IMR-90 (cell line): ENCODE results near the gene SMIM29. TPM values are rescaled to one million over a fixed set of nuclear protein-coding genes. Genes with fewer than 3 reads are reported as not detected.

ENCODE experiments used
- ATAC-seq: fragments of 200-7000 bp; cut with Tn5 transposase; 2 replicates; pipeline ENCODE4 v1.9.1; 2020; ENCODE audit warnings: low read depth, mild to moderate bottlenecking, moderate library complexity
- BruUV-seq: library from RNA; stranded (reverse); fragments of 400-500 nt; replicated peaks from 2 replicates; lab custom pipeline; 2021; lab: Mats Ljungman, UMichigan
- CTCF ChIA-PET: fragments of 300-600 bp; formaldehyde crosslinking; extraction: SDS; loops from one replicate; lab custom pipeline; 2021; ENCODE audit warnings: antibody characterized with exemption; lab: Yijun Ruan, JAX
- POLR2A ChIA-PET: fragments of 300-600 bp; sonication (Branson Sonifier 250); formaldehyde crosslinking; loops from one replicate; lab custom pipeline; 2022; ENCODE audit warnings: antibody characterized with exemption; ENCODE audit not compliant: unreplicated experiment; lab: Charles Lee
- DNase-seq: peaks from one replicate; pipeline ENCODE4 v3.0.0; 2013
- H2AFZ ChIP-seq: replicated peaks from 2 replicates; pipeline ENCODE3; 2013; ENCODE audit warnings: low read length, mild to moderate bottlenecking; ENCODE audit not compliant: poor library complexity
- H2AK5ac ChIP-seq: 2 replicates; pipeline ENCODE4 v1.6.1; 2013; ENCODE audit warnings: low read depth, low read length, inconsistent platforms
- H2AK9ac ChIP-seq: replicated peaks from 2 replicates; pipeline ENCODE3; 2013; ENCODE audit warnings: mild to moderate bottlenecking, low read depth, low read length, moderate library complexity; ENCODE audit not compliant: poor library complexity
- H2BK120ac ChIP-seq: 2 replicates; pipeline ENCODE4 v1.6.1; 2013; ENCODE audit warnings: low read depth, low read length, inconsistent platforms
- H2BK15ac ChIP-seq: 3 replicates; pipeline ENCODE4 v1.6.1; 2013; ENCODE audit warnings: low read depth, low read length, inconsistent platforms
- H2BK20ac ChIP-seq: 2 replicates; pipeline ENCODE4 v1.6.1; 2013; ENCODE audit warnings: low read depth, mild to moderate bottlenecking, inconsistent platforms, low read length, moderate library complexity
- H2BK5ac ChIP-seq: 2 replicates; pipeline ENCODE4 v1.6.1; 2013; ENCODE audit warnings: mild to moderate bottlenecking, low read depth, low read length, inconsistent platforms; ENCODE audit not compliant: poor library complexity, severe bottlenecking
- H3K14ac ChIP-seq: replicated peaks from 2 replicates; pipeline ENCODE4 v1.6.1; 2013; ENCODE audit warnings: low read depth, low read length, inconsistent platforms
- H3K18ac ChIP-seq: 2 replicates; pipeline ENCODE4 v1.6.1; 2013; ENCODE audit warnings: low read depth, low read length, control low read depth
- H3K23ac ChIP-seq: 2 replicates; pipeline ENCODE4 v1.6.1; 2013; ENCODE audit warnings: low read depth, low read length, inconsistent platforms
- H3K27ac ChIP-seq: 2 replicates; pipeline ENCODE4 v1.5.1; 2013; ENCODE audit warnings: mild to moderate bottlenecking, control low read depth, low read length; ENCODE audit not compliant: insufficient read depth
- H3K27me3 ChIP-seq: 2 replicates; pipeline ENCODE4 v1.6.1; 2013; ENCODE audit warnings: low read length; ENCODE audit not compliant: control insufficient read depth, insufficient read depth
- H3K36me3 ChIP-seq: 2 replicates; pipeline ENCODE4 v1.6.1; 2013; ENCODE audit warnings: low read length, mixed read lengths; ENCODE audit not compliant: control insufficient read depth, insufficient read depth
- H3K4ac ChIP-seq: 2 replicates; pipeline ENCODE4 v1.6.1; 2013; ENCODE audit warnings: low read depth, low read length, inconsistent platforms
- H3K4me1 ChIP-seq: 2 replicates; pipeline ENCODE4 v1.6.1; 2013; ENCODE audit warnings: low read length, mixed read lengths; ENCODE audit not compliant: control insufficient read depth, insufficient read depth
- H3K4me2 ChIP-seq: 2 replicates; pipeline ENCODE4 v1.6.1; 2013; ENCODE audit warnings: low read depth, mild to moderate bottlenecking, control low read depth, low read length, moderate library complexity
- H3K4me3 ChIP-seq: 2 replicates; pipeline ENCODE4 v1.5.1; 2013; ENCODE audit warnings: low read depth, mild to moderate bottlenecking, control low read depth, low read length, moderate library complexity; ENCODE audit not compliant: insufficient read depth
- H3K56ac ChIP-seq: 2 replicates; pipeline ENCODE4 v1.6.1; 2013; ENCODE audit warnings: low read length, inconsistent platforms; ENCODE audit not compliant: insufficient read depth; ENCODE audit errors: extremely low read depth
- H3K79me1 ChIP-seq, 2 experiments: 2 replicates each; pipeline ENCODE4 v1.6.1; 2013; ENCODE audit warnings: low read length in 2 of 2, inconsistent platforms in 1 of 2, low read depth in 1 of 2
- H3K9ac ChIP-seq: 2 replicates; pipeline ENCODE4 v1.6.1; 2013; ENCODE audit warnings: low read depth, low read length, control low read depth
- H3K9me1 ChIP-seq: 2 replicates; pipeline ENCODE4 v1.6.1; 2013; ENCODE audit warnings: low read length, inconsistent platforms; ENCODE audit not compliant: insufficient read depth
- H3K9me3 ChIP-seq: 2 replicates; pipeline ENCODE4 v1.6.1; 2013; ENCODE audit warnings: low read length; ENCODE audit not compliant: control insufficient read depth, insufficient read depth
- H4K20me1 ChIP-seq: 2 replicates; pipeline ENCODE4 v1.6.1; 2013; ENCODE audit warnings: low read length, inconsistent platforms; ENCODE audit not compliant: insufficient read depth
- H4K5ac ChIP-seq: 2 replicates; pipeline ENCODE4 v1.6.1; 2013; ENCODE audit warnings: mild to moderate bottlenecking, low read depth, low read length, control low read depth
- H4K8ac ChIP-seq, 2 experiments: 2 replicates each; pipeline ENCODE4 v1.6.1; 2013; ENCODE audit warnings: low read depth in 2 of 2, low read length in 2 of 2, control low read depth in 1 of 2, inconsistent platforms in 1 of 2
- H4K91ac ChIP-seq: 2 replicates; pipeline ENCODE4 v1.6.1; 2013; ENCODE audit warnings: low read depth, low read length, inconsistent platforms; ENCODE audit not compliant: insufficient read depth
- BHLHE40 ChIP-seq: fragments of 150-350 bp; IDR thresholded peaks from 2 replicates; pipeline ENCODE4 v1.6.1; 2016; ENCODE audit warnings: mild to moderate bottlenecking, low read depth, low read length
- CEBPB ChIP-seq: IDR thresholded peaks from 2 replicates; pipeline ENCODE4 v1.6.1; 2012; ENCODE audit warnings: low read depth, low read length, improper control_type of control experiment
- CHD1 ChIP-seq: IDR thresholded peaks from 2 replicates; pipeline ENCODE4 v1.6.1; 2012; ENCODE audit warnings: low read depth, low read length, improper control_type of control experiment
- FOS ChIP-seq: fragments of 150-350 bp; IDR thresholded peaks from 2 replicates; pipeline ENCODE4 v1.6.1; 2016; ENCODE audit warnings: low read depth, low read length
- MAFK ChIP-seq: IDR thresholded peaks from 2 replicates; pipeline ENCODE4 v1.6.1; 2012; ENCODE audit warnings: low read depth, low read length, improper control_type of control experiment
- MAZ ChIP-seq: IDR thresholded peaks from 2 replicates; pipeline ENCODE4 v1.6.1; 2012; ENCODE audit warnings: low read depth, mild to moderate bottlenecking, low read length, improper control_type of control experiment, moderate library complexity, borderline replicate concordance
- MXI1 ChIP-seq: IDR thresholded peaks from 2 replicates; pipeline ENCODE4 v1.6.1; 2012; ENCODE audit warnings: low read depth, mild to moderate bottlenecking, low read length, moderate library complexity, borderline replicate concordance
- NFE2L2 ChIP-seq: fragments of 150-350 bp; IDR thresholded peaks from 2 replicates; pipeline ENCODE4 v1.6.1; 2016; ENCODE audit warnings: low read depth, mild to moderate bottlenecking, low read length
- POLR2A ChIP-seq: IDR thresholded peaks from 2 replicates; pipeline ENCODE4 v1.6.1; 2012; ENCODE audit warnings: mild to moderate bottlenecking, low read depth, low read length
- RAD21 ChIP-seq: IDR thresholded peaks from 2 replicates; pipeline ENCODE4 v1.6.1; 2012; ENCODE audit warnings: low read length, improper control_type of control experiment
- RCOR1 ChIP-seq: IDR thresholded peaks from 2 replicates; pipeline ENCODE4 v1.6.1; 2012; ENCODE audit warnings: mild to moderate bottlenecking, low read length, improper control_type of control experiment; ENCODE audit not compliant: insufficient replicate concordance
- RFX5 ChIP-seq: IDR thresholded peaks from 2 replicates; pipeline ENCODE4 v1.8.0; 2012; ENCODE audit warnings: low read depth, mild to moderate bottlenecking, low read length, moderate library complexity
- SMC3 ChIP-seq: fragments of 150-350 bp; IDR thresholded peaks from 2 replicates; pipeline ENCODE4 v1.6.1; 2016; ENCODE audit warnings: low read depth, mild to moderate bottlenecking, antibody characterized with exemption, low read length, moderate library complexity
- USF2 ChIP-seq: fragments of 150-350 bp; IDR thresholded peaks from 2 replicates; pipeline ENCODE4 v1.6.1; 2017; ENCODE audit warnings: mild to moderate bottlenecking, antibody characterized with exemption, low read length, low read depth
- WGBS, 2 experiments: methylation state at CpG; one replicate each; pipeline versions ENCODE4 v1.1.5 to v1.1.7; 2013; ENCODE audit warnings: missing lambda C conversion rate in 2 of 2; ENCODE audit not compliant: insufficient read length in 1 of 2; ENCODE audit errors: extremely low coverage in 2 of 2; 5-methylcytosine and 5-hydroxymethylcytosine counted together
- dilution Hi-C: fragments of 300-500 bp; cut with HindIII; formaldehyde crosslinking; loops from one replicate; pipeline ENCODE4 v1.14.3; 2018; ENCODE audit warnings: low sequenced_read_pairs; ENCODE audit not compliant: unreplicated experiment
- in situ Hi-C: fragments of 300-500 bp; cut with MboI; formaldehyde crosslinking; loops from 3 replicates; pipeline ENCODE4 v1.14.3; 2019; ENCODE audit warnings: low sequenced_read_pairs, inconsistent platforms, mixed read lengths
- intact Hi-C: fragments of 100-400 bp; cut with micrococcal nuclease; formaldehyde crosslinking; loops from 2 replicates; pipeline ENCODE4 v1.10.0; 2022
- polyA plus RNA-seq, 3 experiments: library from polyadenylated mRNA; depleted of rRNA; stranded (reverse); fragments of >200 nt; gene quantifications; 2 replicates each; pipeline ENCODE4 v1.2.3, GENCODE V29; 2012; ENCODE audit warnings: low replicate concordance in 1 of 3
- total RNA-seq: library from RNA; depleted of rRNA; stranded (reverse); fragments of >200 nt; gene quantifications from 2 replicates; pipeline ENCODE4 v1.2.3, GENCODE V29; 2012
- TF ChIP-seq, protein P1 (sequence below): conservative IDR thresholded peaks from 2 replicates; pipeline ENCODE4 v1.5.1; 2012; ENCODE audit warnings: mild to moderate bottlenecking, low read depth, low read length, improper control_type of control experiment
- TF ChIP-seq, protein P2 (sequence below): fragments of 150-350 bp; IDR thresholded peaks from 2 replicates; pipeline ENCODE4 v1.6.1; 2016; ENCODE audit warnings: low read depth, mild to moderate bottlenecking, low read length, moderate library complexity, borderline replicate concordance

The SMIM29 gene
- total and polyA plus RNA-seq, 2 of the 4 experiments (the other 2 are of a cell fraction): 8.4 to 28.9 TPM

DNA sequence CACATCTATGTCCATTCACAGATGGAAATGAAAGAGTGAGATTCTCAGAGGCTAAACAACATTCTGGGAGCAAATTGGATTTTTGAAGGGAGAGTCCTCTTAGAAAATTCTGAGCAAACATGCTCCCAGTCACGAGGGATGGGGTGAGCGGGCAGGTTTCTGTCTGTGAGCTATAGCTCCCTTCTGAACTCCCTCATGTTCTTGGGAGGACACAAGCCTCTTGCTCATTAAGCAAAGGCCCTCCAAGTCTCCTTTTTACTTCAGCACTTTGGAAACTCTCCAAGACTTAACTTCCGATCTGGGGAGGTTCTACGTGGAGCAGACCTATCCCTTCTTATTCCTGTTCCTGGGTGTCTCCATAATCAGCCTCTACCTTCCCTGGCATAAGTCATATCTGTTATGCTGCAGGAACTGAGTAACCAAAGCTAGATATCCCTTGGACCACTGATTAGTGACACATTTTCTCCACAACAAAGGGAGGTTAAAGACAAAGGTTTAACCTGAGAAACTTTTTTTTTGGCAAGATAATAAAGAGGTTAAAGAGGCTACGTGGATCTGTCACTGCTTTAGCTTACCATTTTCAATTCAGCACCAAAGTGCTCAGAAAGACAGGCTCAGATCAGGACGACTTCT, 33.0 kb upstream of the SMIM29 start:
- no peak overlapping the region for H3K4me3 ChIP-seq
- no peak overlapping the region for H3K9ac ChIP-seq
- TF ChIP-seq, protein P1, sequence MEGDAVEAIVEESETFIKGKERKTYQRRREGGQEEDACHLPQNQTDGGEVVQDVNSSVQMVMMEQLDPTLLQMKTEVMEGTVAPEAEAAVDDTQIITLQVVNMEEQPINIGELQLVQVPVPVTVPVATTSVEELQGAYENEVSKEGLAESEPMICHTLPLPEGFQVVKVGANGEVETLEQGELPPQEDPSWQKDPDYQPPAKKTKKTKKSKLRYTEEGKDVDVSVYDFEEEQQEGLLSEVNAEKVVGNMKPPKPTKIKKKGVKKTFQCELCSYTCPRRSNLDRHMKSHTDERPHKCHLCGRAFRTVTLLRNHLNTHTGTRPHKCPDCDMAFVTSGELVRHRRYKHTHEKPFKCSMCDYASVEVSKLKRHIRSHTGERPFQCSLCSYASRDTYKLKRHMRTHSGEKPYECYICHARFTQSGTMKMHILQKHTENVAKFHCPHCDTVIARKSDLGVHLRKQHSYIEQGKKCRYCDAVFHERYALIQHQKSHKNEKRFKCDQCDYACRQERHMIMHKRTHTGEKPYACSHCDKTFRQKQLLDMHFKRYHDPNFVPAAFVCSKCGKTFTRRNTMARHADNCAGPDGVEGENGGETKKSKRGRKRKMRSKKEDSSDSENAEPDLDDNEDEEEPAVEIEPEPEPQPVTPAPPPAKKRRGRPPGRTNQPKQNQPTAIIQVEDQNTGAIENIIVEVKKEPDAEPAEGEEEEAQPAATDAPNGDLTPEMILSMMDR: no peak
- TF ChIP-seq MAZ (no peak), CHD1 (no peak), SMC3 (no peak), RAD21 (no peak), POLR2A (no peak), BHLHE40 (no peak), RFX5 (no peak), CEBPB (no peak), FOS (no peak), MAFK (no peak), RCOR1 (no peak), USF2 (no peak), NFE2L2 (no peak), MXI1 (no peak)
- TF ChIP-seq, protein P2, sequence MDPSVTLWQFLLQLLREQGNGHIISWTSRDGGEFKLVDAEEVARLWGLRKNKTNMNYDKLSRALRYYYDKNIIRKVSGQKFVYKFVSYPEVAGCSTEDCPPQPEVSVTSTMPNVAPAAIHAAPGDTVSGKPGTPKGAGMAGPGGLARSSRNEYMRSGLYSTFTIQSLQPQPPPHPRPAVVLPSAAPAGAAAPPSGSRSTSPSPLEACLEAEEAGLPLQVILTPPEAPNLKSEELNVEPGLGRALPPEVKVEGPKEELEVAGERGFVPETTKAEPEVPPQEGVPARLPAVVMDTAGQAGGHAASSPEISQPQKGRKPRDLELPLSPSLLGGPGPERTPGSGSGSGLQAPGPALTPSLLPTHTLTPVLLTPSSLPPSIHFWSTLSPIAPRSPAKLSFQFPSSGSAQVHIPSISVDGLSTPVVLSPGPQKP: no peak
- H3K14ac ChIP-seq: no peak overlapping the region
- no peak for ATAC-seq
- POLR2A ChIA-PET: no interaction called here
- 0 out of 4 replicates have a peak, but pooled peaks cover 0 to 4% of the 10 kb centered on the region in 2 experiments for H3K79me1 ChIP-seq
- no peak overlapping the region for H2AFZ ChIP-seq
- no peaks in the 10 kb centered on the region for H3K27me3 ChIP-seq
- no peak overlapping the region for H2AK9ac ChIP-seq
- H3K56ac ChIP-seq: no peak overlapping the region
- peaks cover 12% of the 10 kb centered on the region; the same call in 1 of the 2 replicates for H3K9me1 ChIP-seq
- no peak overlapping the region for H4K5ac ChIP-seq
- no peak overlapping the region for H2BK20ac ChIP-seq
- H3K18ac ChIP-seq: no peak overlapping the region
- H3K9me3 ChIP-seq: peaks cover 5% of the 10 kb centered on the region
- intact Hi-C loops: no loop called here
- dilution Hi-C loops: no loop called here
- H3K36me3 ChIP-seq: peaks cover 6% of the 10 kb centered on the region
- H4K20me1 ChIP-seq: peaks cover 4% of the 10 kb centered on the region; the same call in 1 of the 2 replicates
- no CpG with 5 or more reads among the region's 6 CpGs for WGBS, 2 experiments
- H3K4ac ChIP-seq: no peak overlapping the region
- no peak overlapping the region for H2BK5ac ChIP-seq
- no peak overlapping the region for H4K91ac ChIP-seq
- no peak overlapping the region for H3K4me2 ChIP-seq
- no peak overlapping the region for H3K27ac ChIP-seq
- H3K23ac ChIP-seq: no peak overlapping the region
- peaks cover 8% of the 10 kb centered on the region for H3K4me1 ChIP-seq
- no peak for DNase-seq
- no peak overlapping the region for H2BK15ac ChIP-seq
- BruUV-seq: TSS peak; percentile 2
- H2AK5ac ChIP-seq: no peak overlapping the region
- no peak overlapping the region for H4K8ac ChIP-seq
- no peak overlapping the region for H2BK120ac ChIP-seq
- in situ Hi-C loops: no loop called here
- CTCF ChIA-PET: interaction anchor here (1.2 kb wide), 1 partner anchor 10 kb away, joined by 3 read pairs; no protein-coding TSS in a partner anchor
